Measurements from ENCODE around the gene ERFE. TPM values are rescaled to one million over a fixed set of nuclear protein-coding genes. Genes with fewer than 3 reads are reported as not detected.

The ERFE gene
- total RNA-seq, 4 donors from 2014 or later = not detected

- DNase-seq (ENCODE audit: low spot score in 2 of 2) = peak; percentile 46 to 67
- peaks cover 53% of the 10 kb centered on the region for H3K27me3 ChIP-seq
Observed at GRCh38 chr2:238163481-238164198, 4.9 kb downstream of the ERFE start.

GRCh38 chr2:238164906-238165287, 6.1 kb downstream of the ERFE start:
- Histone ChIP-seq H3K36me3 (peaks cover 26% of the 10 kb centered on the region), H3K9me3 (no peaks in the 10 kb centered on the region), H3K4me3 (no peak overlapping the region), H3K27ac (no peak overlapping the region), H3K27me3 (peaks cover 43% of the 10 kb centered on the region), H3K4me1 (peaks cover 19% of the 10 kb centered on the region)
- no peak for TF ChIP-seq POLR2A (IDR thresholded peaks at IDR 0.05)
- TF ChIP-seq CTCF (IDR thresholded peaks at IDR 0.05) = no peak
- no peak for TF ChIP-seq EP300 (IDR thresholded peaks at IDR 0.05)
- no peak for TF ChIP-seq POLR2AphosphoS5 (IDR thresholded peaks at IDR 0.05)
- 87% methylated on average over 8 of the region's 8 CpGs for WGBS
- DNase-seq (ENCODE audit: low spot score in 2 of 2) = peak in 1 of 2 donors; percentile 44

More at GRCh38 chr2:238163481-238164198, 4.9 kb downstream of the ERFE start:
- no peak overlapping the region for H3K27ac ChIP-seq
- TF ChIP-seq POLR2A (IDR thresholded peaks at IDR 0.05) (no peak), POLR2AphosphoS5 (IDR thresholded peaks at IDR 0.05) (no peak), CTCF (IDR thresholded peaks at IDR 0.05) (no peak), EP300 (IDR thresholded peaks at IDR 0.05) (no peak)
- peak overlapping the region; percentile 41 for H3K4me3 ChIP-seq
- no peaks in the 10 kb centered on the region for H3K9me3 ChIP-seq
- H3K36me3 ChIP-seq = peaks cover 15% of the 10 kb centered on the region
- 3% methylated on average over 6 of the region's 95 CpGs for WGBS
- H3K4me1 ChIP-seq = peaks cover 15% of the 10 kb centered on the region

GRCh38 chr2:238165288-238165921, 6.6 kb downstream of the ERFE start:
- DNase-seq (ENCODE audit: low spot score in 2 of 2) = peak in 1 of 2 donors; percentile 49
- H3K36me3 ChIP-seq = peaks cover 31% of the 10 kb centered on the region
- H3K27ac ChIP-seq = no peak overlapping the region
- TF ChIP-seq EP300 (IDR thresholded peaks at IDR 0.05) = no peak
- TF ChIP-seq CTCF (IDR thresholded peaks at IDR 0.05) = no peak
- no peak for TF ChIP-seq POLR2AphosphoS5 (IDR thresholded peaks at IDR 0.05)
- no peak for TF ChIP-seq POLR2A (IDR thresholded peaks at IDR 0.05)
- WGBS = 92% methylated on average over 6 of the region's 12 CpGs
- no peak overlapping the region for H3K4me3 ChIP-seq
- H3K4me1 ChIP-seq = peaks cover 24% of the 10 kb centered on the region
- no peaks in the 10 kb centered on the region for H3K9me3 ChIP-seq
- H3K27me3 ChIP-seq = peaks cover 38% of the 10 kb centered on the region

GRCh38 chr2:238166391-238167343, 7.9 kb downstream of the ERFE start:
- Histone ChIP-seq H3K4me3 (no peak overlapping the region), H3K27me3 (peaks cover 31% of the 10 kb centered on the region), H3K9me3 (no peaks in the 10 kb centered on the region), H3K27ac (no peak overlapping the region), H3K4me1 (peaks cover 28% of the 10 kb centered on the region), H3K36me3 (peaks cover 40% of the 10 kb centered on the region)
- no peak for DNase-seq (ENCODE audit: low spot score in 2 of 2)
- 82% methylated on average over 13 of the region's 24 CpGs for WGBS
- TF ChIP-seq CTCF (IDR thresholded peaks at IDR 0.05) (no peak), POLR2A (IDR thresholded peaks at IDR 0.05) (no peak), POLR2AphosphoS5 (IDR thresholded peaks at IDR 0.05) (no peak), EP300 (IDR thresholded peaks at IDR 0.05) (no peak)

All from suprapubic skin (tissue), 4 donors.